ENCODE measurements around the gene TNFRSF1B. TPM values are rescaled to one million over a fixed set of nuclear protein-coding genes. Genes with fewer than 3 reads are reported as not detected.

TNFRSF1B gene
- total and polyA plus RNA-seq, 5 donors from 2014 or later, result 252 to 450 (median 394) TPM

- no peak overlapping the region for H3K4me3 Mint-ChIP-seq
- Histone ChIP-seq H3K4me3 (ENCODE audit: low read depth, low read length) (no peak overlapping the region), H3K4me1 (ENCODE audit: control insufficient read depth, insufficient read depth, low read length, poor library complexity, severe bottlenecking) (peaks cover 66% of the 10 kb centered on the region), H3K36me3 (ENCODE audit: control insufficient read depth, insufficient read depth, low read length) (peaks cover 80% of the 10 kb centered on the region), H3K27me3 (ENCODE audit: control insufficient read depth, insufficient read depth, low read length) (no peaks in the 10 kb centered on the region), H3K27ac (ENCODE audit: insufficient read depth, low read length, poor library complexity, severe bottlenecking) (peak overlapping the region; percentile 97), H3K9me3 (ENCODE audit: control insufficient read depth in 2 of 2, low read length in 2 of 2) (no peaks in the 10 kb centered on the region)
- H3K4me1 Mint-ChIP-seq, result peaks cover 20 to 77% (median 57%) of the 10 kb centered on the region in 4 donors
- no peak for ATAC-seq (ENCODE audit: low read depth in 2 of 2)
- peak overlapping the region in 2 of 3 donors; percentile 69 to 92 for H3K27ac Mint-ChIP-seq
- peaks cover 0 to 2% (median 0%) of the 10 kb centered on the region in 7 donors for H3K9me3 Mint-ChIP-seq
- peaks cover 58% of the 10 kb centered on the region for H3K36me3 Mint-ChIP-seq
- no peak for DNase-seq
- no peaks in the 10 kb centered on the region for H3K27me3 Mint-ChIP-seq
Measured at GRCh38 chr1:12191242-12192032, 24.6 kb downstream of the TNFRSF1B start.

- Histone ChIP-seq H3K27me3 (ENCODE audit: control insufficient read depth, insufficient read depth, low read length) (no peaks in the 10 kb centered on the region), H3K4me3 (ENCODE audit: low read depth, low read length) (no peak overlapping the region), H3K27ac (ENCODE audit: insufficient read depth, low read length, poor library complexity, severe bottlenecking) (peak overlapping the region; percentile 60), H3K4me1 (ENCODE audit: control insufficient read depth, insufficient read depth, low read length, poor library complexity, severe bottlenecking) (peaks cover 43% of the 10 kb centered on the region), H3K36me3 (ENCODE audit: control insufficient read depth, insufficient read depth, low read length) (peaks cover 85% of the 10 kb centered on the region), H3K9me3 (ENCODE audit: control insufficient read depth in 2 of 2, low read length in 2 of 2) (no peaks in the 10 kb centered on the region)
- H3K27ac Mint-ChIP-seq, result peak overlapping the region; percentile 39 to 93 (median 88)
- DNase-seq (no peak), ATAC-seq (ENCODE audit: low read depth in 2 of 2) (peak in 1 of 2 donors; percentile 13)
- no peaks in the 10 kb centered on the region for H3K9me3 Mint-ChIP-seq
- peaks cover 11 to 68% (median 35%) of the 10 kb centered on the region in 4 donors for H3K4me1 Mint-ChIP-seq
- no peaks in the 10 kb centered on the region for H3K27me3 Mint-ChIP-seq
- H3K36me3 Mint-ChIP-seq, result peaks cover 41% of the 10 kb centered on the region
- peak overlapping the region in 2 of 4 donors; percentile 36 to 68 for H3K4me3 Mint-ChIP-seq
Measured at GRCh38 chr1:12194666-12195216, 27.9 kb downstream of the TNFRSF1B start.

- H3K4me1 Mint-ChIP-seq, result peaks cover 14 to 69% (median 32%) of the 10 kb centered on the region in 4 donors
- no peaks in the 10 kb centered on the region for H3K9me3 Mint-ChIP-seq
- no peak for ATAC-seq (ENCODE audit: low read depth in 2 of 2)
- H3K27me3 Mint-ChIP-seq, result no peaks in the 10 kb centered on the region
- H3K36me3 Mint-ChIP-seq, result peaks cover 38% of the 10 kb centered on the region
- H3K27me3 ChIP-seq (ENCODE audit: control insufficient read depth, insufficient read depth, low read length), result no peaks in the 10 kb centered on the region
- no peak overlapping the region for H3K4me3 ChIP-seq (ENCODE audit: low read depth, low read length)
- peaks cover 85% of the 10 kb centered on the region for H3K36me3 ChIP-seq (ENCODE audit: control insufficient read depth, insufficient read depth, low read length)
- peaks cover 38% of the 10 kb centered on the region for H3K4me1 ChIP-seq (ENCODE audit: control insufficient read depth, insufficient read depth, low read length, poor library complexity, severe bottlenecking)
- DNase-seq, result no peak
- peak overlapping the region; percentile 60 for H3K27ac ChIP-seq (ENCODE audit: insufficient read depth, low read length, poor library complexity, severe bottlenecking)
- peak overlapping the region in 2 of 4 donors; percentile 36 to 68 for H3K4me3 Mint-ChIP-seq
- H3K9me3 ChIP-seq (ENCODE audit: control insufficient read depth in 2 of 2, low read length in 2 of 2), result no peaks in the 10 kb centered on the region
- H3K27ac Mint-ChIP-seq, result peak overlapping the region in 2 of 3 donors; percentile 39 to 93
Measured at GRCh38 chr1:12195416-12195815, 28.6 kb downstream of the TNFRSF1B start.

GRCh38 chr1:12196641-12197482 lies 30.1 kb downstream of the TNFRSF1B start:
- peak overlapping the region; percentile 14 to 73 (median 38) for H3K27ac Mint-ChIP-seq
- H3K36me3 Mint-ChIP-seq, result peaks cover 34% of the 10 kb centered on the region
- peak overlapping the region; percentile 60 for H3K27ac ChIP-seq (ENCODE audit: insufficient read depth, low read length, poor library complexity, severe bottlenecking)
- peak in 1 of 3 donors; percentile 25 for DNase-seq
- peaks cover 84% of the 10 kb centered on the region for H3K36me3 ChIP-seq (ENCODE audit: control insufficient read depth, insufficient read depth, low read length)
- H3K4me3 Mint-ChIP-seq, result no peak overlapping the region
- peaks cover 16 to 78% (median 31%) of the 10 kb centered on the region in 4 donors for H3K4me1 Mint-ChIP-seq
- H3K9me3 Mint-ChIP-seq, result no peaks in the 10 kb centered on the region
- no peaks in the 10 kb centered on the region for H3K27me3 Mint-ChIP-seq
- no peak overlapping the region for H3K4me3 ChIP-seq (ENCODE audit: low read depth, low read length)
- ATAC-seq (ENCODE audit: low read depth in 2 of 2), result no peak
- no peaks in the 10 kb centered on the region for H3K9me3 ChIP-seq (ENCODE audit: control insufficient read depth in 2 of 2, low read length in 2 of 2)
- no peaks in the 10 kb centered on the region for H3K27me3 ChIP-seq (ENCODE audit: control insufficient read depth, insufficient read depth, low read length)
- H3K4me1 ChIP-seq (ENCODE audit: control insufficient read depth, insufficient read depth, low read length, poor library complexity, severe bottlenecking), result peaks cover 38% of the 10 kb centered on the region

- H3K36me3 ChIP-seq (ENCODE audit: control insufficient read depth, insufficient read depth, low read length), result peaks cover 84% of the 10 kb centered on the region
- no peaks in the 10 kb centered on the region for H3K27me3 Mint-ChIP-seq
- ATAC-seq (ENCODE audit: low read depth in 2 of 2) (no peak), DNase-seq (no peak)
- no peaks in the 10 kb centered on the region for H3K27me3 ChIP-seq (ENCODE audit: control insufficient read depth, insufficient read depth, low read length)
- peaks cover 44% of the 10 kb centered on the region for H3K4me1 ChIP-seq (ENCODE audit: control insufficient read depth, insufficient read depth, low read length, poor library complexity, severe bottlenecking)
- H3K36me3 Mint-ChIP-seq, result peaks cover 32% of the 10 kb centered on the region
- no peaks in the 10 kb centered on the region for H3K9me3 ChIP-seq (ENCODE audit: control insufficient read depth in 2 of 2, low read length in 2 of 2)
- H3K9me3 Mint-ChIP-seq, result no peaks in the 10 kb centered on the region
- H3K27ac Mint-ChIP-seq, result peak overlapping the region in 2 of 3 donors; percentile 38 to 46
- H3K4me3 Mint-ChIP-seq, result no peak overlapping the region
- H3K4me1 Mint-ChIP-seq, result peaks cover 19 to 82% (median 35%) of the 10 kb centered on the region in 4 donors
- H3K27ac ChIP-seq (ENCODE audit: insufficient read depth, low read length, poor library complexity, severe bottlenecking), result peak overlapping the region; percentile 60
- no peak overlapping the region for H3K4me3 ChIP-seq (ENCODE audit: low read depth, low read length)
Measured at GRCh38 chr1:12197483-12197880, 30.7 kb downstream of the TNFRSF1B start.

- Histone ChIP-seq H3K36me3 (ENCODE audit: control insufficient read depth, insufficient read depth, low read length) (peaks cover 78% of the 10 kb centered on the region), H3K27ac (ENCODE audit: insufficient read depth, low read length, poor library complexity, severe bottlenecking) (peak overlapping the region; percentile 53), H3K27me3 (ENCODE audit: control insufficient read depth, insufficient read depth, low read length) (no peaks in the 10 kb centered on the region), H3K4me1 (ENCODE audit: control insufficient read depth, insufficient read depth, low read length, poor library complexity, severe bottlenecking) (peaks cover 53% of the 10 kb centered on the region), H3K4me3 (ENCODE audit: low read depth, low read length) (no peak overlapping the region), H3K9me3 (ENCODE audit: control insufficient read depth in 2 of 2, low read length in 2 of 2) (no peaks in the 10 kb centered on the region)
- H3K27ac Mint-ChIP-seq, result peak overlapping the region; percentile 69 to 85 (median 83)
- DNase-seq, result peak in 1 of 3 donors; percentile 8
- no peak for ATAC-seq (ENCODE audit: low read depth in 2 of 2)
- H3K27me3 Mint-ChIP-seq, result no peaks in the 10 kb centered on the region
- peaks cover 22 to 84% (median 41%) of the 10 kb centered on the region in 4 donors for H3K4me1 Mint-ChIP-seq
- H3K9me3 Mint-ChIP-seq, result no peaks in the 10 kb centered on the region
- H3K4me3 Mint-ChIP-seq, result peak overlapping the region in 2 of 4 donors; percentile 19 to 31
- H3K36me3 Mint-ChIP-seq, result peaks cover 27% of the 10 kb centered on the region
Measured at GRCh38 chr1:12200208-12200607, 33.4 kb downstream of the TNFRSF1B start.

All from CD4-positive, CD25-positive, alpha-beta regulatory T cell (primary cell).